ENCODE measurements around the gene HINFP. TPM values are rescaled to one million over a fixed set of nuclear protein-coding genes. Genes with fewer than 3 reads are reported as not detected.
A peak's percentile ranks its signal among the peaks of the same experiment; 100 is the strongest.

HINFP gene
- total and polyA plus RNA-seq, 2 of the 8 experiments (the other 6 are each of a cell fraction or from before 2014, with no cell fraction given) = 35.0 to 37.3 TPM

DNA sequence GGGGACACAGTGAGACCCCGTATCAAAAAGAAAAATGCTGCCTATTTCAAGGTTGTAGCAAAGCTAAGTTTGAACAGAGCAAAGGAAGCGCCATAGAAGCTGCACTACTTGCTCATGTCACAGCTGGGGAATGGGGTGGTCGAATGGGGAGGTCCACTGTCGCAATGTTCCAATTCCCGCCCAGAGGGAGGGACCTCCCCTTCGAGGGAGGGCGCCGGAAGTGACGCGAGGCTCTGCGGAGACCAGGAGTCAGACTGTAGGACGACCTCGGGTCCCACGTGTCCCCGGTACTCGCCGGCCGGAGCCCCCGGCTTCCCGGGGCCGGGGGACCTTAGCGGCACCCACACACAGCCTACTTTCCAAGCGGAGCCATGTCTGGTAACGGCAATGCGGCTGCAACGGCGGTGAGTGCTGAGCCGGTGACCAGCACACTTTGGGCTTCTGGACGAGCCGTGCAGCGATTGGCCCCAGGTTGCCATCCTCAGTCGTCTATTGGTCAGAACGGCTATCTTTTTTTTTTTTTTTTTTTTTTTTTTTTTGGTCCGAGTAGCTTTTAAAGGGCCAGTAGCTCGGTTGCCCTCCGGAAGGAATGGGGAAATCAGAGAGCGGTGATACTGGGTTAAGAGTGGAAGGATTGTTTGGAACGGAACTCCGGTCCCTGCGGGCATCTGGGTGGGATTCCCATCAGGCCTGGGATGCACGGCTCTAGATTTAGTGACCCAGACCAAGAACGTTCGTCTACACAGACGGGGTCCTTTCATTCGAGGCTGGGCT is 36.5 kb upstream of the HINFP start, which contains the start of gene HMBS (continued):
- TF ChIP-seq, protein P1, sequence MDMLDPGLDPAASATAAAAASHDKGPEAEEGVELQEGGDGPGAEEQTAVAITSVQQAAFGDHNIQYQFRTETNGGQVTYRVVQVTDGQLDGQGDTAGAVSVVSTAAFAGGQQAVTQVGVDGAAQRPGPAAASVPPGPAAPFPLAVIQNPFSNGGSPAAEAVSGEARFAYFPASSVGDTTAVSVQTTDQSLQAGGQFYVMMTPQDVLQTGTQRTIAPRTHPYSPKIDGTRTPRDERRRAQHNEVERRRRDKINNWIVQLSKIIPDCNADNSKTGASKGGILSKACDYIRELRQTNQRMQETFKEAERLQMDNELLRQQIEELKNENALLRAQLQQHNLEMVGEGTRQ (IDR thresholded peaks at IDR 0.05; ENCODE audit: low read length) = peak; percentile 53
- TF ChIP-seq, protein P2, sequence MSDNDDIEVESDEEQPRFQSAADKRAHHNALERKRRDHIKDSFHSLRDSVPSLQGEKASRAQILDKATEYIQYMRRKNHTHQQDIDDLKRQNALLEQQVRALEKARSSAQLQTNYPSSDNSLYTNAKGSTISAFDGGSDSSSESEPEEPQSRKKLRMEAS (IDR thresholded peaks at IDR 0.05) = peak; percentile 77
- TF ChIP-seq KDM1A (IDR thresholded peaks at IDR 0.05; ENCODE audit: borderline replicate concordance, low read length) (no peak; the same call in 1 of the 2 replicates), MAFK (IDR thresholded peaks at IDR 0.05; ENCODE audit: low read depth, low read length) (no peak), RFX5 (IDR thresholded peaks at IDR 0.05; ENCODE audit: borderline replicate concordance, low read depth, low read length) (no peak; the same call in 1 of the 2 replicates), PHF8 (conservative IDR thresholded peaks at IDR 0.05; ENCODE audit: low read depth, low read length) (peak; percentile 98), CHD2 (IDR thresholded peaks at IDR 0.05; ENCODE audit: low read length) (peak; percentile 45; the same call in 1 of the 2 replicates), HDAC2 (IDR thresholded peaks at IDR 0.05; ENCODE audit: borderline replicate concordance in 1 of 2, low read depth in 2 of 2, low read length in 2 of 2) (0 out of 4 replicates have a peak, but pooled peaks of 1 of the 2 experiments have one; percentile 34), KDM4A (IDR thresholded peaks at IDR 0.05; ENCODE audit: low read depth, low read length, severe bottlenecking) (peak; percentile 74), CBX5 (IDR thresholded peaks at IDR 0.05; ENCODE audit: low read depth, low read length) (no peak), TBP (IDR thresholded peaks at IDR 0.05; ENCODE audit: low read depth, low read length) (peak; percentile 70), GABPA (IDR thresholded peaks at IDR 0.05; ENCODE audit: borderline replicate concordance, insufficient read depth, low read length) (0 out of 2 replicates have a peak, but pooled peaks have one; percentile 50), TAF7 (optimal IDR thresholded peaks at IDR 0.05; ENCODE audit: borderline replicate concordance, low read depth, low read length) (no peak), POLR2AphosphoS5 (IDR thresholded peaks at IDR 0.05; ENCODE audit: low read depth, low read length) (peak; percentile 95)
- TF ChIP-seq, protein P3, sequence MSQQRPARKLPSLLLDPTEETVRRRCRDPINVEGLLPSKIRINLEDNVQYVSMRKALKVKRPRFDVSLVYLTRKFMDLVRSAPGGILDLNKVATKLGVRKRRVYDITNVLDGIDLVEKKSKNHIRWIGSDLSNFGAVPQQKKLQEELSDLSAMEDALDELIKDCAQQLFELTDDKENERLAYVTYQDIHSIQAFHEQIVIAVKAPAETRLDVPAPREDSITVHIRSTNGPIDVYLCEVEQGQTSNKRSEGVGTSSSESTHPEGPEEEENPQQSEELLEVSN (IDR thresholded peaks at IDR 0.05) = peak; percentile 92

Data from H1 (cell line).